GM19372 (cell line): Measurements from ENCODE around the gene CRACR2A.

Experiments used
- ATAC-seq: cut with Tn5 transposase; IDR thresholded peaks from one replicate; pipeline ENCODE4 v1.9.1; 2021; ENCODE audit warnings: mild to moderate bottlenecking, low read depth, moderate library complexity; ENCODE audit not compliant: unreplicated experiment

CRACR2A gene

GRCh38 chr12:3600039-3600720 lies 152.7 kb downstream of the CRACR2A start:
- no peak for ATAC-seq

GRCh38 chr12:3598896-3599860 lies 153.7 kb downstream of the CRACR2A start:
- ATAC-seq: no peak

GRCh38 chr12:3597526-3598210 lies 155.2 kb downstream of the CRACR2A start:
- ATAC-seq: no peak

GRCh38 chr12:3596703-3597415 lies 156.1 kb downstream of the CRACR2A start:
- no peak for ATAC-seq

- no peak for ATAC-seq
Observed at GRCh38 chr12:3595721-3596120, 157.2 kb downstream of the CRACR2A start.

- no peak for ATAC-seq
Observed at GRCh38 chr12:3594966-3595365, 157.9 kb downstream of the CRACR2A start.

GRCh38 chr12:3593906-3594483 lies 158.9 kb downstream of the CRACR2A start:
- no peak for ATAC-seq

GRCh38 chr12:3592856-3593625 lies 159.9 kb downstream of the CRACR2A start:
- no peak for ATAC-seq

GRCh38 chr12:3589745-3590144 lies 163.2 kb downstream of the CRACR2A start:
- ATAC-seq: no peak

GRCh38 chr12:3587402-3588013 lies 165.4 kb downstream of the CRACR2A start:
- no peak for ATAC-seq

GRCh38 chr12:3583656-3584334 lies 169.1 kb downstream of the CRACR2A start:
- ATAC-seq: no peak

GRCh38 chr12:3580094-3580749 lies 172.7 kb downstream of the CRACR2A start:
- ATAC-seq: no peak

GRCh38 chr12:3579446-3580093 lies 173.3 kb downstream of the CRACR2A start:
- ATAC-seq: no peak

GRCh38 chr12:3578557-3578956 lies 174.4 kb downstream of the CRACR2A start:
- no peak for ATAC-seq

- no peak for ATAC-seq
Observed at GRCh38 chr12:3576891-3577290, 176.0 kb downstream of the CRACR2A start.

- ATAC-seq: no peak
Observed at GRCh38 chr12:3574986-3575385, 177.9 kb downstream of the CRACR2A start.

- ATAC-seq: no peak
Observed at GRCh38 chr12:3572560-3572959, 180.3 kb downstream of the CRACR2A start.
